Measurements from ENCODE around the gene ST13.

- TF ChIP-seq CTCF (IDR thresholded peaks at IDR 0.05) (no peak), POLR2AphosphoS5 (IDR thresholded peaks at IDR 0.05) (no peak), POLR2A (IDR thresholded peaks at IDR 0.05) (no peak)
Observed at GRCh38 chr22:40789131-40789530, 67.3 kb downstream of the ST13 start.
